Measurements from ENCODE around the gene CFL1.

CFL1 gene

DNA sequence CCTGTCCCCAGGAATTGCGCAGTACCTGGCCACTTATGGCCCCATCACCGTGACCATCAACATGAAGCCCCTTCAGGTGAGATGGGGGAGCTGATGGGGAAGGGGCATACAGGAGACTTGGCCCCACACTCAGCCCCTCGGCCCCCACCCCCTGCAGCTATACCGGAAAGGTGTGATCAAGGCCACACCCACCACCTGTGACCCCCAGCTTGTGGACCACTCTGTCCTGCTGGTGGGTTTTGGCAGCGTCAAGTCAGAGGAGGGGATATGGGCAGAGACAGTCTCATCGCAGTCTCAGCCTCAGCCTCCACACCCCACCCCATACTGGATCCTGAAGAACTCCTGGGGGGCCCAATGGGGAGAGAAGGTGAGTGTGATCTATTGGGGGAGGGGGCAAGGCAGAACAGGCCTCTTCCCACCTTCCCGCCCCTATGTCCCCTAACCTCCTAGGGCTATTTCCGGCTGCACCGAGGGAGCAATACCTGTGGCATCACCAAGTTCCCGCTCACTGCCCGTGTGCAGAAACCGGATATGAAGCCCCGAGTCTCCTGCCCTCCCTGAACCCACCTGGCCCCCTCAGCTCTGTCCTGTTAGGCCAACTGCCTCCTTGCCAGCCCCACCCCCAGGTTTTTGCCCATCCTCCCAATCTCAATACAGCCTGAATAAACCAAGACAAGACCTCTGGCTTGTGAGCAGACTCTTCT, 25.2 kb upstream of the CFL1 start:
- ChIA-PET CTCF (interaction anchor here (0.9 to 33.3 kb wide), 10 partner anchors 10 to 108 kb away, joined by 3 to 1090 read pairs (median 14); partner anchors contain the start of genes CTSW, EFEMP2, FOSL1 and SART1), POLR2A (interaction anchor here (1.1 kb wide), 1 partner anchor 35 kb away, joined by 3 read pairs; no protein-coding TSS in a partner anchor)
- no peak for DNase-seq (ENCODE audit: low read depth, low spot score)
- H3K4me3 ChIP-seq (ENCODE audit: low read depth, low read length): no peak overlapping the region
- TF ChIP-seq, protein P1, sequence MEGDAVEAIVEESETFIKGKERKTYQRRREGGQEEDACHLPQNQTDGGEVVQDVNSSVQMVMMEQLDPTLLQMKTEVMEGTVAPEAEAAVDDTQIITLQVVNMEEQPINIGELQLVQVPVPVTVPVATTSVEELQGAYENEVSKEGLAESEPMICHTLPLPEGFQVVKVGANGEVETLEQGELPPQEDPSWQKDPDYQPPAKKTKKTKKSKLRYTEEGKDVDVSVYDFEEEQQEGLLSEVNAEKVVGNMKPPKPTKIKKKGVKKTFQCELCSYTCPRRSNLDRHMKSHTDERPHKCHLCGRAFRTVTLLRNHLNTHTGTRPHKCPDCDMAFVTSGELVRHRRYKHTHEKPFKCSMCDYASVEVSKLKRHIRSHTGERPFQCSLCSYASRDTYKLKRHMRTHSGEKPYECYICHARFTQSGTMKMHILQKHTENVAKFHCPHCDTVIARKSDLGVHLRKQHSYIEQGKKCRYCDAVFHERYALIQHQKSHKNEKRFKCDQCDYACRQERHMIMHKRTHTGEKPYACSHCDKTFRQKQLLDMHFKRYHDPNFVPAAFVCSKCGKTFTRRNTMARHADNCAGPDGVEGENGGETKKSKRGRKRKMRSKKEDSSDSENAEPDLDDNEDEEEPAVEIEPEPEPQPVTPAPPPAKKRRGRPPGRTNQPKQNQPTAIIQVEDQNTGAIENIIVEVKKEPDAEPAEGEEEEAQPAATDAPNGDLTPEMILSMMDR (IDR thresholded peaks at IDR 0.05; ENCODE audit: insufficient read depth, low read length, missing control alignments): no peak

DNA sequence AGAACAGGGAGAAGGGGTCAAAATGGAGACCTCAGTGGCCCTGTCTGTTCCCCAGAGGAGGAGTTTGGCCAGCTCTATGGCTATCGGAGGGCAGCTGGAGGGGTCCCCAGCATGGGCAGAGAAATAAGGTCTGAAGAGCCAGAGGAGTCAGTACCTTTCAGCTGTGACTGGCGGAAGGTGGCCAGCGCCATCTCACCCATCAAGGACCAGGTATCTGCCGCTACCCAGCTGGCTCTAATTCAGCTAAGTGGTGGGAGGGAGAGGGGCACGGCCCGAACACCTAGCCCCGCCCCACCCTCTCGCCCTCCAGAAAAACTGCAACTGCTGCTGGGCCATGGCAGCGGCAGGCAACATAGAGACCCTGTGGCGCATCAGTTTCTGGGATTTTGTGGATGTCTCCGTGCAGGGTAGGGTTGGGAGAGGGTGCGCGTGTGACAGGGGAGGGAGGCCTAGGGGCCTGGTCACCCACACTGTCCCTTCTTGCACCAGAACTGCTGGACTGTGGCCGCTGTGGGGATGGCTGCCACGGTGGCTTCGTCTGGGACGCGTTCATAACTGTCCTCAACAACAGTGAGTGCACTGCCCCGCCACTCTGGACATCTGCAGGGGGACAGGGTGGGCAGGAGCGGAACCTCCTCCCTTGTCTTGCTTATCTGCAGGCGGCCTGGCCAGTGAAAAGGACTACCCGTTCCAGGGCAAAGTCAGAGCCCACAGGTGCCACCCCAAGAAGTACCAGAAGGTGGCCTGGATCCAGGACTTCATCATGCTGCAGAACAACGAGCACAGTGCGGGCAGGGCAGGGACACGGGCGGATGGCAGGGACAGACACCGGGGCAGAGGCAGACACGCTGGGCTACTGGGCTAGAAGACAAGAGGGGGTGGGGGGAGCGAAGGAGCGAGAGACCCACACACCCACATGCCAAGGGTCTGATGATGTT, 24.4 kb upstream of the CFL1 start:
- TF ChIP-seq, protein P1 (IDR thresholded peaks at IDR 0.05; ENCODE audit: insufficient read depth, low read length, missing control alignments): no peak
- ChIA-PET CTCF (interaction anchor here (0.9 to 33.3 kb wide), 6 partner anchors 9 to 186 kb away, joined by 3 to 1090 read pairs (median 11); partner anchors contain the start of genes CCDC85B, CTSW, EFEMP2 and MUS81), POLR2A (interaction anchor here (1.8 kb wide), 1 partner anchor 11 kb away, joined by 7 read pairs; the partner anchor contains the start of gene EFEMP2)
- no peak overlapping the region for H3K4me3 ChIP-seq (ENCODE audit: low read depth, low read length)
- no peak for DNase-seq (ENCODE audit: low read depth, low spot score)

DNA sequence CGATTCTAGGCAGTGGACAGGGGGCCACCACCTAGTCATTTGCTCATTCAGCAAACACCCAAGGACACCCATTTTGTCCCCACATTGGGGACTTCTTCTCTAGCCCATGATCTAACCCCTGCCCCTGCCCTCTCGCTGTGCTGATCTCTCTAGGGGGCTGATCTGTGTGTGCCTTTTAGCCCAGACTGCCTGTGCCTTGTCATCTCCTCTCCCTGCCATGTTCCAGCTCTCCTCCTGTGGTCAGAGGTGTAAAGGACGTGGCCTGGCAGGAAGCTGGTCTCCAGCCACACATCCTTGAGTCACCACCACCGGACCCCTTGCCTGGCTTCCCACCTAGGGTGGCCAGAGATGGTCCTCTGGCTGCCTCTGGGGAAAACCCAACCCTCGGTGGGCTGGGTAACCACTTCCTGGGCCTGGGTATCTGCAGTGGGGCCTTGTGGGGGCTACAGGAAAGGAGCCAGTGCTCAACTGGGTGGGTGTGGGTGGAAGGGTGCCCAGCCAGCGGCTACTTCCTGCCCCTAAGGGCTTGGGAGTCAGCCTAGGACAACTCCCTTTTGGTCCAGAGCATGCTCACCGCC, 23.0 kb upstream of the CFL1 start:
- DNase-seq (ENCODE audit: low read depth, low spot score): no peak
- CTCF ChIA-PET: interaction anchor here (0.6 to 33.3 kb wide), 6 partner anchors 5 to 165 kb away, joined by 3 to 1090 read pairs (median 190); partner anchors contain the start of genes CCDC85B, CTSW, EFEMP2 and FIBP
- TF ChIP-seq, protein P1 (IDR thresholded peaks at IDR 0.05; ENCODE audit: insufficient read depth, low read length, missing control alignments): no peak
- POLR2A ChIA-PET: interaction anchor here (0.7 to 1.8 kb wide), 3 partner anchors 9 to 48 kb away, joined by 3 to 7 read pairs (median 3); partner anchors contain the start of gene EFEMP2
- no peak overlapping the region for H3K4me3 ChIP-seq (ENCODE audit: low read depth, low read length)

DNA sequence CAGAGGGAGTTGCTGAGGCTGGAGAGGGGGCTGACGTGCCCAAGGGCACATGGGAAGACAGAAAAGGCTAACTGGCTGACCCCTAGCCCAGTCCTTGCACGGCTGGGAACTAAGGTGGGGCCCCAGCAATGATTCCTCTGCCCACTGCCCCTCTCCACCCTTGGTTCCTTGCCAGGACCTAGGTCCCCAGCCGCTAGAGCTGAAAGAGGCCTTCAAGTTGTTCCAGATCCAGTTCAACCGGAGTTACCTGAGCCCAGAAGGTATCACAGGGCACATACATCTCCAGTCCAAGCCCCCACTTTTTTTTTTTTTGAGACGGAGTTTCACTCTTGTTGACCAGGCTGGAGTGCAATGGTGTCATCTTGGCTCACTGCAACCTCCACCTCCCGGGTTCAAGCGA, 22.0 kb upstream of the CFL1 start:
- CTCF ChIA-PET: interaction anchor here (1.5 to 33.3 kb wide), 4 partner anchors 6 to 99 kb away, joined by 3 to 1090 read pairs (median 190); partner anchors contain the start of genes CCDC85B, FIBP, MUS81 and SART1
- DNase-seq (ENCODE audit: low read depth, low spot score): no peak
- H3K4me3 ChIP-seq (ENCODE audit: low read depth, low read length): no peak overlapping the region
- TF ChIP-seq, protein P1 (IDR thresholded peaks at IDR 0.05; ENCODE audit: insufficient read depth, low read length, missing control alignments): no peak
- POLR2A ChIA-PET: interaction anchor here (0.7 kb wide), 1 partner anchor 47 kb away, joined by 3 read pairs; no protein-coding TSS in a partner anchor

DNA sequence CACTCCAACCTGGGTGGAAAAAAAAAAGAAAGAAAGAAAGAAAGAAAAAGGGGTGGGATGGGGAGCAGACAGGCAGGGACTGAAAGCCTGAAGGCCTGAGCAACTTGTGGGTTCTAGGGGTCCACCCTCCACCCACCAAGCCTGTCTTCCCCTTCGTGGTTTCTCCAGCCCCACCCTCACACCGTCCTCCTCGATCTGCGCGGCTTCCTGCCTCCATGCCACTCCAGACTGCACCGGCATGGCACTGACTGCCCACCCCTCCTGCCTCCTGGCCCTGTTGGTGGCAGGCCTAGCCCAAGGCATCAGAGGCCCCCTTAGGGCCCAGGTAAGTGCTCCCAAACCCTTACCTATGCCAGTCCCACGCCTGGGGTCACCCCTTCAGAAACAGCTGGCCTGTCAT, 21.6 kb upstream of the CFL1 start, which contains the start of gene CTSW:
Gene CTSW, plus strand, starts transcription at position 221 of the 400 bp plus-strand sequence. Its CDS starts 18 bp downstream, at position 239.
- no peak within 1 kb of the TSS for H3K4me3 ChIP-seq (ENCODE audit: low read depth, low read length)
- TF ChIP-seq, protein P1 (IDR thresholded peaks at IDR 0.05; ENCODE audit: insufficient read depth, low read length, missing control alignments): no peak
- ChIA-PET CTCF (interaction anchor here (1.5 to 33.3 kb wide), 4 partner anchors 7 to 100 kb away, joined by 3 to 1090 read pairs (median 190); partner anchors contain the start of genes CCDC85B, FIBP, MUS81 and SART1), POLR2A (interaction anchor here (1.0 kb wide), 1 partner anchor 9 kb away, joined by 3 read pairs; the partner anchor contains the start of gene FIBP)
- no peak for DNase-seq (ENCODE audit: low read depth, low spot score)
